GM23338 (cell line): ENCODE results near the gene EMCN.

Source experiments
- CREB1 ChIP-seq: fragments of 250-450 bp; sonication (Bioruptor Pico); IDR thresholded peaks from 2 replicates; pipeline ENCODE4 v1.5.0; 2020; ENCODE audit warnings: low read depth, mild to moderate bottlenecking, moderate library complexity
- ETS1 ChIP-seq: IDR thresholded peaks from 2 replicates; pipeline ENCODE4 v1.6.1; 2016; ENCODE audit warnings: antibody characterized with exemption
- EZH2 ChIP-seq: fragments of 200-600 bp; sonication (generic); IDR thresholded peaks from one replicate; pipeline ENCODE4 v1.8.0; 2017; ENCODE audit warnings: antibody characterized with exemption, mild to moderate bottlenecking, low read depth; ENCODE audit not compliant: unreplicated experiment
- EZH2phosphoT487 ChIP-seq: fragments of 200-600 bp; sonication (generic); IDR thresholded peaks from one replicate; pipeline ENCODE4 v1.8.1; 2018; ENCODE audit warnings: antibody characterized with exemption; ENCODE audit not compliant: unreplicated experiment
- JUNB ChIP-seq: IDR thresholded peaks from one replicate; pipeline ENCODE4 v1.6.1; 2016; ENCODE audit warnings: antibody characterized with exemption; ENCODE audit not compliant: unreplicated experiment
- NANOG ChIP-seq: IDR thresholded peaks from 2 replicates; pipeline ENCODE4 v1.6.1; 2016; ENCODE audit warnings: antibody characterized with exemption, borderline replicate concordance
- POLR2AphosphoS5 ChIP-seq: IDR thresholded peaks from 2 replicates; pipeline ENCODE4 v1.6.1; 2016; ENCODE audit warnings: antibody characterized with exemption, low read depth
- STAT1 ChIP-seq: IDR thresholded peaks from one replicate; pipeline ENCODE4 v1.6.1; 2016; ENCODE audit warnings: antibody characterized with exemption; ENCODE audit not compliant: unreplicated experiment
- ZNF331 ChIP-seq: fragments of 250-450 bp; sonication (Bioruptor Pico); IDR thresholded peaks from 2 replicates; pipeline ENCODE4 v1.5.0; 2020; ENCODE audit warnings: low read depth, mild to moderate bottlenecking, moderate library complexity
- TF ChIP-seq, protein P1 (sequence below), 2 experiments: fragments of 200-600 bp in 1 of 2; sonication (generic) in 1 of 2; conservative IDR thresholded peaks; 2 replicates each; pipeline versions ENCODE4 v1.5.1 to v1.6.1; 2016 to 2017; ENCODE audit warnings: antibody characterized with exemption in 2 of 2, low read depth in 2 of 2, mild to moderate bottlenecking in 2 of 2, moderate library complexity in 1 of 2
- TF ChIP-seq, protein P2 (sequence below): IDR thresholded peaks from one replicate; pipeline ENCODE4 v1.6.1; 2018; ENCODE audit warnings: antibody characterized with exemption; ENCODE audit not compliant: unreplicated experiment

GRCh38 chr4:100539706-100540105 lies 21.9 kb upstream of the EMCN start:
- TF ChIP-seq, protein P1, sequence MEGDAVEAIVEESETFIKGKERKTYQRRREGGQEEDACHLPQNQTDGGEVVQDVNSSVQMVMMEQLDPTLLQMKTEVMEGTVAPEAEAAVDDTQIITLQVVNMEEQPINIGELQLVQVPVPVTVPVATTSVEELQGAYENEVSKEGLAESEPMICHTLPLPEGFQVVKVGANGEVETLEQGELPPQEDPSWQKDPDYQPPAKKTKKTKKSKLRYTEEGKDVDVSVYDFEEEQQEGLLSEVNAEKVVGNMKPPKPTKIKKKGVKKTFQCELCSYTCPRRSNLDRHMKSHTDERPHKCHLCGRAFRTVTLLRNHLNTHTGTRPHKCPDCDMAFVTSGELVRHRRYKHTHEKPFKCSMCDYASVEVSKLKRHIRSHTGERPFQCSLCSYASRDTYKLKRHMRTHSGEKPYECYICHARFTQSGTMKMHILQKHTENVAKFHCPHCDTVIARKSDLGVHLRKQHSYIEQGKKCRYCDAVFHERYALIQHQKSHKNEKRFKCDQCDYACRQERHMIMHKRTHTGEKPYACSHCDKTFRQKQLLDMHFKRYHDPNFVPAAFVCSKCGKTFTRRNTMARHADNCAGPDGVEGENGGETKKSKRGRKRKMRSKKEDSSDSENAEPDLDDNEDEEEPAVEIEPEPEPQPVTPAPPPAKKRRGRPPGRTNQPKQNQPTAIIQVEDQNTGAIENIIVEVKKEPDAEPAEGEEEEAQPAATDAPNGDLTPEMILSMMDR (conservative IDR thresholded peaks at IDR 0.05; ENCODE audit: low read depth in 2 of 2): no peak
- TF ChIP-seq POLR2AphosphoS5 (no peak), ZNF331 (CRISPR knock-in tag) (no peak), EZH2 (no peak), NANOG (no peak), CREB1 (no peak), EZH2phosphoT487 (no peak), STAT1 (no peak), JUNB (no peak), ETS1 (no peak)
- TF ChIP-seq, protein P2, sequence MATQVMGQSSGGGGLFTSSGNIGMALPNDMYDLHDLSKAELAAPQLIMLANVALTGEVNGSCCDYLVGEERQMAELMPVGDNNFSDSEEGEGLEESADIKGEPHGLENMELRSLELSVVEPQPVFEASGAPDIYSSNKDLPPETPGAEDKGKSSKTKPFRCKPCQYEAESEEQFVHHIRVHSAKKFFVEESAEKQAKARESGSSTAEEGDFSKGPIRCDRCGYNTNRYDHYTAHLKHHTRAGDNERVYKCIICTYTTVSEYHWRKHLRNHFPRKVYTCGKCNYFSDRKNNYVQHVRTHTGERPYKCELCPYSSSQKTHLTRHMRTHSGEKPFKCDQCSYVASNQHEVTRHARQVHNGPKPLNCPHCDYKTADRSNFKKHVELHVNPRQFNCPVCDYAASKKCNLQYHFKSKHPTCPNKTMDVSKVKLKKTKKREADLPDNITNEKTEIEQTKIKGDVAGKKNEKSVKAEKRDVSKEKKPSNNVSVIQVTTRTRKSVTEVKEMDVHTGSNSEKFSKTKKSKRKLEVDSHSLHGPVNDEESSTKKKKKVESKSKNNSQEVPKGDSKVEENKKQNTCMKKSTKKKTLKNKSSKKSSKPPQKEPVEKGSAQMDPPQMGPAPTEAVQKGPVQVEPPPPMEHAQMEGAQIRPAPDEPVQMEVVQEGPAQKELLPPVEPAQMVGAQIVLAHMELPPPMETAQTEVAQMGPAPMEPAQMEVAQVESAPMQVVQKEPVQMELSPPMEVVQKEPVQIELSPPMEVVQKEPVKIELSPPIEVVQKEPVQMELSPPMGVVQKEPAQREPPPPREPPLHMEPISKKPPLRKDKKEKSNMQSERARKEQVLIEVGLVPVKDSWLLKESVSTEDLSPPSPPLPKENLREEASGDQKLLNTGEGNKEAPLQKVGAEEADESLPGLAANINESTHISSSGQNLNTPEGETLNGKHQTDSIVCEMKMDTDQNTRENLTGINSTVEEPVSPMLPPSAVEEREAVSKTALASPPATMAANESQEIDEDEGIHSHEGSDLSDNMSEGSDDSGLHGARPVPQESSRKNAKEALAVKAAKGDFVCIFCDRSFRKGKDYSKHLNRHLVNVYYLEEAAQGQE: no peak
